HG02642 (cell line): Measurements from ENCODE around the gene RPL35.

ENCODE experiments used
- ATAC-seq: cut with Tn5 transposase; IDR thresholded peaks from one replicate; pipeline ENCODE4 v1.9.1; 2021; ENCODE audit warnings: mild to moderate bottlenecking; ENCODE audit not compliant: unreplicated experiment, poor library complexity

RPL35 gene

DNA sequence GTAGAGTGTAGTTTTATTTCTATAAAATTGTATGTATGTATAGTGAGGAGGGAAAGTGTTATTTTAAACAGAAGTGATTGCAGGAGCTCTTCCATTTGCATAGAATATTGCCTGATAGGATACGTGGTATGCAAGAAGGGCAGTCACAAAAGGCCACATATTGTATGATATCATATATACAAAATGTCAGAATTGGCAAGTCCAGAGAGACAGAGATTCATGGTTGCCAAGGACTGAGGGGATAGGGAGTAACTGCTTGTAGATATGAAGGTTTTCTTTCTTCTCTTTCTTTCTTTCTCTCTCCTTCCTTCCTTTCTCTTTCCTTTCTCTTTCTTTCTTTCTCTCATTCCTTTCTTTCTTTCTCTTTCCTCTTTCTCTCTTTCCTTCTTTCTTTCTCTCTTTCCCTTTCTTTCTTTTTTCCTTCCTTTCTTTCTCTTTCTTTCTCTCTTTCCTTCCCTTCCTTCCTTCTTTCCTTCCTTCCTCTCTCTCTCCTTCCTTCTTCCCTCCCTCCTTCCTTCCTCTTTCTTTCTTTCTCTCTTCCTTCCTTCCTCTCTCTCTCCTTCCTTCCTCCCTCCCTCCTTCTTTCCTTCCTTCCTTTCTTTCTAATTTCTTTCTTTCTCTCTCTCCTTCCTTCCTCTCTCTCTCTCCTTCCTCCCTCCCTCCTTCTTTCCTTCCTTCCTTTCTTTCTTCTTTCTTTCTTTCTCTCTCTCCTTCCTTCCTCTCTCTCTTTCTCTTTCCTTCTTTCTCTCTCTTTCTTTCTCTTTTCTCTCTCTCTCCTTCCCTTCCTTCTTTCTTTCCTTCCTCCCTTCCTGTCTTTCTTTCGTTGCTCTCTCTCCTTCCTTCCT lies 33.0 kb downstream of the RPL35 start:
- ATAC-seq = no peak

DNA sequence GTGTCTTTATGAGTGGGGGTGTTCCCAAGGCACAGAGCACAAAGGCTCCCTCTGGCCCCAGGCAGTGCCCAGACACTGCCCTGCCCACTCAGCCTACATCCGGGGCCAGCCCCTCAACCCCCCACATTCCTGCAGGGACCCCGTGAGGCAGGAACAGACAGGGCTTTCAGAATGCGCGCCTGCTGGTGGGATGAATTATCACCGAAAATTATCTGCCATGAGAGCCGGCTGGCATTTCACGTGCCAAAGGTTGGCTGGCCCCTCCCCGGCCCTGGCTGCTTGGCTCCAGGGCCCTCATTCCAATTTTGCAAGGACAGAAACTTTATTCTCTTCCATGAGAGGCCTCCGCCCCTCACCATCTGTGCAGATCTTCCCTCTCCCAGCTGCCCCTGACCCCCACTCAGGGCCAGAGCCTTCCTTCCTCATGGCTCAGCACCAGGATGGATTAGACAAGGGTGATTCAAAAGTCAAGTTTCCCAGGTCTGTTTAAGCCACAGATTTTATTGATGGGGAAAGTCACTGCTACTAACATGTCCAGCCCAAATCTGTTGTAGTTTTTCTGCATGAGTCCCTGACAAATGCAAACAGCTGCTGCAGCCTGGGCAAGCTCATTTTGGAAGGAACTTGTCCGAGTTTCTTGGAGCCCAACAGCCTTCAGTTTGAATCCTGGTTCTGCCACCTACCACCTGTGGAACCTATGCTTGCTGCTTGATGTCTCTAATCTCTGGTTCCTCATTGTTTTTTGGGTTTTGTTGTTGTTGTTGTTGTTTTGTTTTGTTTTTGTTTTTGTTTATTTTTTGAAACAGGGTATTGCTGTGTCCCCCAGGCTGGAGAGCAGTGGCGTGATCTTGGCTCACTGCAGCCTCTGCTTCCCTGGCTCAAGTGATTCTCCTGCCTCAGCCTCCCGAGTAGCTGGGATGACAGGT lies 40.8 kb downstream of the RPL35 start:
- no peak for ATAC-seq

DNA sequence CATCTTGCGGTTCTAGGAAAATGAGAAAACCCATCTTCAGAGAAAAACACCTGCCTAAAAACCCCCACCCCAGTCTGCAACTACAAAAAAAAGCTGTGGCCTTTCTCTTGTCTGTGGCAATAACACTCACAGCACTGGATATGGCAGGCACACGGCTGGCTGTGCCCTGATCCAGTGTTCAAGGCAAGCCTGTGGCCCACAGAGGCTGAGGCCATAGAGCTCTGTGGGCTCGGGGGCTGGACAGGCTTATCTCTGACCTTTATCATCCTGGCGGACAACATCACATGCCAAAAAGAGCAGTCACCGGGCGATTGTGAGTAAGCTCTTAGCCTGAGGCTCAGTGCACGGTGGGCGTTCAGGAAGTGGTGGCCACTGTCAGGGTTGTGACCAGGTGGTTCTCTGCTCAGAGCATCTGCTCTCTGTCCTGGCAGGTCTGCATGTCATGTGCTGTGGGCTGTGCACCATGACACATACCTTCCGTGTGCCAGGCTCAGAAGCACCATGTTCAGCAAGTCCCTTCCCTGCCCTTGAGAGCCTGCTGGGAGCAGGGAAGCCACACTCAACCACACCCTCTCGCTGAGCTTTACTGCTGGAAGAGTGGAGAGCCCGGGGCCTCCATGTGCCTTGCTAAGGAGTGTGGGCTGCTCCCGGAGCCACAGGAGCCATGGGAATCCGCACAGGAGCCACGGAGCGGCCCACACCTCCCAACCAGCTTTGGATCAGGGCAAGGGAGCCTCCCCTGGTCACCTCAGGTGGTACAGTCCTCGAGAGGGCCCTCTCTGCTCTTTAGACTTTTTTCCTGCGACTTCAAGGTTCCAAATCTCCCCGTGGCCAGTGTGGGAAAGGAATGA lies 43.1 kb downstream of the RPL35 start:
- ATAC-seq = no peak

DNA sequence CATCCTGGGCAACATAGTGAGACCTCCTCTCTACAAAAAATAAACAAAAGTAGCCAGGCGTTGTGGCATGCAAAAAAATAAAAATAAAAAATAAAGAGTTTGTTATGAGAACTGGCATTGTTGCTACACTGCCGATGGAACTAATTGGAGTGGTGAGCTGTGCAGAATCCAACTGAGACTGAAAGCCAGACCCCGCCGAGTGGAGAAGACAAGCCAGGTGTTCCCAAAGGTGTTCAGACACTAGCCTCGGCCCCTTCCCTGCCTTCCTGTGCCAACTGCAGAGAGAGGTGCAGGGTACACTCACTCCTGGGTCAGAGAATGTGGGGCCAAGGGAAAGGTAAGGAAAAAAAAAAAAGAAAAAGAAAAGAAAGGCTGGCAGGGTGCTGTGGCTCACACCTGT lies 46.2 kb downstream of the RPL35 start:
- no peak for ATAC-seq

DNA sequence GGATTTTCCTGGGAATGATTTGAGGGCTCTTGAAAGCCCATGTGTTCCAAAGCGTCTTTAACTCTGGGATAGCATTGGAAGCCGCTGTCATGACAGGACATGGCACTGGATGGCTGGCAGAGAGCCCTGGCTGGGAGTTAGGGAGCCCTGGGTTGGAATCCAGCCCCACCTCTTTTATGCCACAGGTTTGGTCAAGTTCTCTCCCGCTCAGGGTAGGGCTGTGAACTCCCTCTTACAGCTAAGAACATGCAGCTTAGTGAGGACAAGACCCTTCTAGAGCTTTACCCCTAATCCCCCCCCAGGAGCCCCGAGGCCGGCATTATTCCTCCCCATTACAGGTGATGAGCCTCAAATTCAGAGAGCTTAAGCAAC lies 47.6 kb downstream of the RPL35 start:
- no peak for ATAC-seq

DNA sequence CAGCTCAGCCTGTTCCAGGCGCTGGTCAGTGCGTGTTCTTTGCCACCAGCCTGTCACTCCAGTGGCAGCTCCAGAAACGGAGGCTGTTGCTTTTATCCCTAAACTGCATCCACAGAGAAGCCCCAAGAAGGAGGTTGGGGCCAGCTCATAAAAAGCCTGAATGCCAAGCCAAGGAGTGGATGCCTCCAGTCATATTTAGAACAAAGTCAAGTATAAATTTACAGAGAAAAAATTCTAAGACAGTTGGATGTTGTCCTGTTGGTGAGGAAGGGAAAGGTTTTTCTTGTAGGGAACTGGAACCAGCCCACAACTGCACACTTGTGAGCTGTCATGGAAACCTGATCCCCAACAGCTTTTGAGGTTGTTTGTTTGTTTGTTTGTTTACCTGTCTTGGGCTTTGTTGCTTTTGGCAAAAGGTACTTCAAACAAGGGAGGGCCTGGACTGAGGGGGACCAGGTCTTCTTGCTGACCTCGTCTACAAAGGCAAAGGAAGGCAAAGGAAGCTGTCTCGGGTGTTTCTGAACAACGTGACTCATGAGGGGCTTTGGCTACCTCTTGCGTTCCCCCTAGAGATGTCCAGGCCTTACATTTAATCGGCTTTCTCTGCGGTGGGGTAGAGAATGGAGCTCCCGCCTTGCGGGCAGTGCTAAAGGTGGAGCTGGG lies 48.1 kb downstream of the RPL35 start:
- ATAC-seq = no peak

DNA sequence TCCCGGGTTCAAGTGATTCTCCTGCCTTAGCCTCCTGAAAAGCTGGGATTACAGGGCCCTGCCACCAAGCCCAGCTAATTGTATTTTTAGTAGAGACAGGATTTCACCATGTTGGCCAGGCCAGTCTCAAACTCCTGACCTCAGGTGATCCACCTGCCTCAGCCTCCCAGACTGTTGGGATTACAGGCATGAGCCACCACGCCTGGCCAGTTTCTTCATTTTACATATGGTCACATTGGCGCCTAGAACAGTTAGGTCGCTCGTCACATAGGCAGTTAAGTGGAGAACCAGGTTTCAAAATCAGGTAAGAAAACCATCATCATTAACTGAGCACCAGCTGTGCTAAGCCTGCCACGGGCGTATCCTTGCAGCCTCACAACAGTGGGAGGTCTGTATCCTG lies 48.7 kb downstream of the RPL35 start:
- ATAC-seq = no peak

DNA sequence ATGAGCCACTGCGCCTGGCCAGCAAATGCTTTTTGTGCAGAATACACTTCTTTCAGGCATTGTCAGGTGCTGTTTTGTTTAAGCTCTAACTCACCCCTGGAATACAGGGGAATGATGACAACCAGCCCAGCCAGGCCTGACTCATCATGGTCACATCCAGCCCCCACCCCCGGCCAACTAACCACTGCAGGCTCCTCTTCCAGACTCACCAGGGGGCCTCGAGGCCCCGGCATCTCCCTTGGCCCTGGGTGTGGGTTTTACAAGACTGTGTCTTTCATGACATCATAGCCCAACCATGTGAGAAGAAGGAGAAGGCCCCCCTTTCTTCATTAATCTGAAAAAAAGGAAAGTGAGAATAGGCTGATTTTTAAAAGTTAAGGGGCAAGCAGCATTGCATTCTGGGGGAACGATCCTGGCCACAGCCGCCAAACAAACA lies 49.3 kb downstream of the RPL35 start:
- no peak for ATAC-seq

DNA sequence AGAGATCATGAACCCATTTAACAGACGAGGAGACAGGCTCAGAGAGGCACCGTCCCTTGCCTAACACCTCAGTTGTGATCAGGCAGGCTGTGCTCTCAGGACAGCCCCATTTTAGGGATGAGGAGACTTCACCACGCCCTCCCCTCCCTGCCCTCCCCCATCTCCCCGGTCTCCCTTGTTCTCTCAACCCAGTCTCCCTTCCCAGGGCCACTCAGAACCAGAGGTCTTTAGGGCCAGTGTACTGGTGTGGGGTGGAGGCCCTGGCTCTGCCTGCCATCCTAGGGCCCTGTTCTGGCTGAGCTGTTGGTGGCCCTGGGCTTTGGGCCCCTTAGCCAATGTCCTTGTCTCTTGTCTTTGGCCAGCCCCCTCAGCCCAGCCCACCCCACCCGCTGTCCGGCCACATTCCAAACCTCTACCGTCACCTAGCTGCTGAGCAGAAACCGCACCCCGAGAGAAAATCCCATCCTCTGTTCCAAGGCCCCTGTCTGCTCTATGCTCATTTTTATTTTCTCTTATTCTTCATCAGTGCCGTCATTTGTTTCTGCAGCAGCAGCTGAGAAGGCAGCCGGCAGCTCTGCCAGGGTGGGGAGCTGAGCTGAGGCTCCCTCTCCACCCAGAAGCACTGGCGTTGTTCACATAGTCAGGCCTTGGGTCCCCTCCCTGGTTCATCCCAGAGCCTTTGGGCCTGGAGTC lies 50.9 kb downstream of the RPL35 start:
- no peak for ATAC-seq

DNA sequence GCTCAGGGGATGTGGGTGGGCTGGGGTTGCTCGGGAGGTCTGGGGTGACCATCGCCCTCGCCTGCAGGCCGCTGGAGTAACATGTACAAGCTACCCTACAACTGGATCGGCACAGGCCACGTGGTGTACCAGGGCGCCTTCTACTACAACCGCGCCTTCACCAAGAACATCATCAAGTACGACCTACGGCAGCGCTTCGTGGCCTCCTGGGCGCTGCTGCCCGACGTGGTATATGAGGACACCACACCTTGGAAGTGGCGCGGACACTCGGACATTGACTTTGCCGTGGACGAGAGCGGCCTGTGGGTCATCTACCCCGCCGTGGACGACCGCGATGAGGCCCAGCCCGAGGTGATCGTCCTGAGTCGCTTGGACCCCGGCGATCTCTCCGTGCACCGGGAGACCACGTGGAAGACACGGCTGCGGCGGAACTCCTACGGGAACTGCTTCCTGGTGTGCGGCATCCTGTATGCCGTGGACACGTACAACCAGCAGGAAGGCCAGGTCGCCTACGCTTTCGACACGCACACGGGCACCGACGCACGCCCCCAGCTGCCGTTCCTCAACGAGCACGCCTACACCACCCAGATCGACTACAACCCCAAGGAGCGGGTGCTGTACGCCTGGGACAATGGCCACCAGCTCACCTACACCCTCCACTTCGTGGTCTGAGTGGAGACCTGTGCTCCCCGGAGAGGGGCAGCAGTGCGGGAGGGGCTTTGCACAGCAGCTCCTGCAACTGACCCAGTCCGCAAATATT lies 51.8 kb downstream of the RPL35 start:
- ATAC-seq = no peak

DNA sequence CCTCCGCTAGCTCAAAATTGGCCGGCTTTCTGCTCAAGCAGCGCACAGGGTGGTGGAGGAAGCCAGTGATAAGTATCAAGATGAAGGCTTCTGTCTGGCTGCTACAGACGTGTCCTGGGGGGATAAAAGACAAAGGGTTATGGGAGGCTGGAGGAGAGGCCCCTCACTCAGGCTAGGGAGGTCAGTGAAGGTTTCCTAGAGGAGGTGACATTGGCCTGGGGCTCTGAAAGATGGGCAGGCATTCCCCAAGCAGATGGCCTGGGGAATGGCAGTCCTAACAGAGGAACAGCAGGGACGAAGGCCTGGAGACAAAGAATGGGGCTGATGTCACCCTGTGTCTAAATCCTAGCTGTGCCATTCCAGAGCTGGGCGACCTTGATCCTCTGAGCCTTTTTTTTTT lies 52.5 kb downstream of the RPL35 start:
- ATAC-seq = no peak

DNA sequence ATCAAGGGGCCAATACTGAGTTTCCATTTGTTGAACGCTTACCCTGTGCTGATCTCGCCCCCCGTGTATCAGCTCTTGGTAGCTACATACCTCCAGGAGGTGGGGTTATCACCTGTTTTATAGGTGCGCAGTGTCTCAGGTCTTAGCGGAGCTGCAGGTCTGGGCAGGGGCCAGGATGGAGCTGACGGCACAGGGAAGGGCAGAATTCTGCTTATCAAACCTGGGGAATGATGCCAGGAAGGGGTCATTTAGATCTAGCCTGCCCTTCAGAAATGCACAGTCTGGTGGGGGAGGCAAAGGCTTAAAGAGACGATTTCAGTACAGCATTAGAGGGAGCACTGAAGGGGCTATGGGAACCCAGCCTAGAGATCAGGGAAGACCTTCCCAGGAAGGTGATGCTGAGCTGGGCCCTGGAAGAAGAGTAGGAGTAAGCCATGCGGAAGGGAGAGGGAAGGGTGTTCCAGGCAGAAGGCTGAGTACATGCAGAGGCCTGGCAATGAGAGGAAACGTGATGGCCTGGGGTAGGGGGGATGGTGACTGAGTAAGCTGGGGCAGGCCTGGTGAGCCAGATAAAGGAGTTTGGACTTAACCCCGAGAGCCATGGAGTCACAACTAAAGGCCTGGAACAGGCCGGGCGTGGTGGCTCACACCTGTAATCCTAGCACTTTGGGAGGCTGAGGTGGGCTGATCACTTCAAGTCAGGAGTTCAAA lies 53.4 kb downstream of the RPL35 start:
- no peak for ATAC-seq
